ENCODE data around the gene KIAA0825.

The KIAA0825 gene

DNA sequence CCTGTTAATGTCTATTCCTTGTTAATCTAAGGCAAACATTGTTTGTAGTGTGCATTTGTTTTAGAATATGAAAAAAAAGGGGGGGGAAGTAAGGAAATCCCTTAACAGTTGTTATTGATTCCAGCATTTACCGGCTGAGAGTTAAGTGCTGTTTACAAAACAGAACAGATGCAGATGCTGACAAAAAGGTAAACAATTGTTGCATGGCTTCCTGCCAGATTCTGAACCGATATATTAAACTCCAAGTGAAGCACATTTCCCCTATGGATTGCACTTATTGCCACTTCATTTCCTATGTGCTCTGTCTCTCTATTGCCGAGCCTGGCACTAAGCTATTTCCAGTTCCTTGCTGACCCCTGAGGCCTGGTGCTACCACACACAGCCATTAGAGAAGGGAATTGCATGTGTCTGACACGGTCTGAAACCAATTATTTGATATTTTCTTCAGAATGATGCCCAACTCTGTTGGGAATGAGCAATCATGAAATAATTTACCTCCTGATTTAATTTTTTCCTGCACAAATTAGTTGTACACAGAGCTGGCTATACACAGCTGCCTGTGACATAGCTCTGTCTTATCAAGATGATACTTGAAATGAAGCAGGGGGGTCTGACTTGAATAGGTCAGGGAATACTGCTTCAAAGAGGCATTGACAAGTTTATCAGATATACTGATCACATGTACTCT lies 109.8 kb downstream of the KIAA0825 start:
- no peak for DNase-seq (ENCODE audit: low spot score)

DNA sequence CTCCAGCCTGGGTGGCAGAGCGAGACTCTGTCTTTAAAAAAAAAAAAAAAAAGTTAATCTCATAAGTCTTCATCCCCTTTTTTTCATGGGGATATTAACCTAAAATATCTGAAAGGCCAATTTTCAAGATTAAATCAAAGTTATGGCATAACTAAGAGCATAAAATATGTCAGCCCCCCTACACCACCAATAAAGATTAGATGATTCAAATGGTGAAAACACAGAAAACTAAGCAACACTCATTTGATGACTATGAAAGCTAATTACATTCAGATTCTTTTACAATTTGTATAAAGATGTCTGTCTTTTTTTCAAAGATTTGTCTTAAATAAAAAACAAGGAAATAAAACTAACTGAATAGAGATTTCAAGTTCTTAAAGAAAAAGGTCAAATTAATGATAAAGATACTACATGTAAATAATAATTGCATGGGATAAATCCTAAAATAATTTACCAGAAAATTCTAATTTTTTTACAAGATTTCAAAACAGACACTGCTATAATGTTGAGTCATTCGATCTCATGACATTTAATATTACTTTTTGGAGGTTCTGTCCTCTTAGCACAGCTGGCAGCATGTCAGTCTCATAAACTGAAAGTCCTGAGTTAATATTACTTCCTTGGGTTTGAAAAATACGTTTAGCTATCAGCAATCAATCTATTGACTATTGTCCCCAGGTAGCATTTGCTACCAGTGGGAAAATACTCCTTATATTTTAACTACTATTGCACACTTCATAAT lies 112.9 kb downstream of the KIAA0825 start:
- DNase-seq (ENCODE audit: low spot score), result no peak

DNA sequence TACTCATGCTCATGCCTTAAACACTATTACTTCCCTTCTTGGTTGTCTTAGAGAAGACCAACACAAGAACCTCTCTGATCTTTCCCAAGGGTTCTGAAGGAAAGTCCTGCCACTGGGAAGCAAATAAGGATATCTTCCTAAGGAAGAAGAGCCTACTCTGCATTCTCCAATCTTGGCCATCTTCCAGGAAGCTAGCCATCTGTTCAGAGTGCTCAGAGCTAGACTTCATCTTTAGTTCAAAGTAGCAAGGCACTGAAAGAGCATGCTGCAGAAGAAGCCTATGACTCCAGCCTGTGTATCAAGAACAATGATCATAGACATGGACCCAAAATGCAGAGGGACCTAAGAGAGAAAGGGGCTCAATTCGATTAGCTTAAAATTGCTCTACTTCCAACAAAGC lies 114.7 kb downstream of the KIAA0825 start:
- DNase-seq (ENCODE audit: low spot score), result no peak

DNA sequence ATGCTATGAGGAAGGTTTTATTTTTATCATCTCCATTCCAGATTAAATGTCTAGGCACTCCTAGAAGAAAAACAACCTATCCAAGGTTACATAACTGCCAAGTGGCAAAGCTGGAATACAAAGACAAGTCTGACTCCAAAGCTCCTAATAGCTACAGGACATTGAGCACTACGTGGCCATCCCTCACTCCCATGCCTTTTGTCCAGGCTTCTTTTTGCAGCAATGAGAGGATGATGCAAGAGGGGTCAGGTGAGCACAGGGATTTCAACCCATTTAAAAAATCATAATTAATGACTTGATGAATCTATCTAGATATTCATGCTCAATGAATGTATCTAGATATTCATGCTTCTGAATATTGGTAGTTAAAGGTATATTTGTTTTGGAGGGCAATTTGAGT lies 117.0 kb downstream of the KIAA0825 start:
- no peak for DNase-seq (ENCODE audit: low spot score)

DNA sequence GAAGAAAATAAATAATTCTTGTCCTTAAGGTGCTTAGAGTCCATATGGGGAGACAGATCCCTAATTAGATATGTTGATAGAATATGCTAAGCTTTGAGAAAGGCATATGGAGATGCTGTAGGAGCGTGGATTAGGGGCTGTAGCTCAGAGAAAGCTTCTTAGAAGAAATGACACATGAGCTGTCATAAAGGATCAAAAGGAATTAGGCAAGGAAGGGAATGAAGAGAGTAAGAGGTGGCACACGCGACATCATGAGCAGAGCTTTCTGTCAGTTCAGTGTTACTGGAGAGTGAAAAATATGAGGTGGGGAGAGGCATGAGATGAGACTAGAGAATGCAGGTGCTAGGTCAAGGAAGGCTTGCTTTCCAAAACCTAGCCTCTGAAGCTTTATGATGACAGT lies 118.6 kb downstream of the KIAA0825 start:
- no peak for DNase-seq (ENCODE audit: low spot score)

DNA sequence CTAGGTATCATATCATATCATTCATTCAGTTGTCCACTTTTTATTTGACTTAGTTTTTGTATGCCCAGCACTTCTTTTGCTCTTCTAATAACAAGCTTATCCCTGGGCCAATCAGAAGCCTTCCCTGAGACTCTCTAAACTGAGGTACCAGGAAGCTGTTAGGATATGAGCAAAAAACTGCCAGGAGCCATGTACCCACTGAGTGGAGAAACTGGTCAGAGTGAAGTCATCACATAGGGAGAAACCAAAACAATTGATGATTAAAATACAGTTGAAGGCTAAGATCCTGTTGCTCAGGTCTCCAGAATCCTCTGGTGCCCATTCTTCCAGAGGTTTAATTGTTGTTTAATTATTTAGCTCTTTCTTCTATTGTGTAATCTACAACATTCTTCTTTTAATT lies 120.2 kb downstream of the KIAA0825 start:
- DNase-seq (ENCODE audit: low spot score), result no peak

DNA sequence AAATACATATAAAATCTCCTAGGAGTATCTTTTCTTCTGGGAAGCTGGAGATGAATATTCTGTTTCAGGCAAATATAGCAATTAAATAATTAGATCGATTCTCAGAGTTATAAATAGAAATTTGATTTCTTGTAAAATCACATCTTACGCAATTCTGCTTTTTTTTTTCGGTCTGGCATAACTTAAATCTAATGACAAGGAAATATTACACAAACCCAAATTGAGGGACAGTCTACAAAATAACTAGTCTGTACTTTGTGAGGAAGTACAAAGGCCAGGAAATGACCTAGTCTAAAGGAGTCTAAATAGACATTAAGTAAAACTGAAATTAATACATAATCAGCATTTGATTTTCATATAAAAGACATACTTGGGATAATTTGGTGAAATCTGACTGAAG lies 133.3 kb downstream of the KIAA0825 start:
- no peak for DNase-seq (ENCODE audit: low spot score)

DNA sequence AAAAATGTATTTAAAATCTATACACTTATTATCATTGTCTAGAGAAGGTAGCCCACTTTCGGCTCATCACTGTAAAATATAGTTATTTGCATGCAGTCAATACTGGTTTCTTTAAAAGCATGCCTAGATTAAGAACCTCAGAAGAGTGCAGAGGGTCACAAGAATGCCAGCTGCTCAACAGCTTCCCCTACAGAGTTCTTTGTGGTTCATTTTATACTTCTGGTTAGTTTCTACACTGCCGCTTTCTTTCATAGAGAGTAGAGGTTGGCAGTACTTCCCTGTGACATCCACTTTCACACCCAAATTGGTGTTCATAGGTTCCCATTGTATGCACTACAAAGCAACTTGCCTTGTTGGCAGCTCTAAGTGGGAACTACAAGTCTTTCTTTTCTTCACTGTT lies 137.3 kb downstream of the KIAA0825 start:
- no peak for DNase-seq (ENCODE audit: low spot score)

DNA sequence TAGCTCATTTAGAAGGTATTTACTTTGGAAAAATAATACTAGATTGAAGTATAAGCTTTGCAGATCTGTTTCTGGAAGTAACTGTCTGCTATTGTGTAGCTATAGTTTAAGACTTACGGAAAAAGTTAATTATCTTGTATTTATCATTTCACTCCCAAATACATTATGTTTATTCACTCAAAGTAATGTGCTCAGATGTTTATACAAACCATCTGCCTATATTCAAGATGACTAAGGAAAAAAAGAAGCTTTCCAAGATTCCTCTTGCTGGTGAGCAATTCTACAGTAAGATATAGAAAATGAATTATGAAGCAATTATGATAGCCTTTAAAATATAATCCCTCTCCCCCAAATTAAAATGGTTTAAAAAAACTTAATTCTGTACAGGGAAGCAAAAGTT lies 137.9 kb downstream of the KIAA0825 start:
- DNase-seq (ENCODE audit: low spot score), result no peak

DNA sequence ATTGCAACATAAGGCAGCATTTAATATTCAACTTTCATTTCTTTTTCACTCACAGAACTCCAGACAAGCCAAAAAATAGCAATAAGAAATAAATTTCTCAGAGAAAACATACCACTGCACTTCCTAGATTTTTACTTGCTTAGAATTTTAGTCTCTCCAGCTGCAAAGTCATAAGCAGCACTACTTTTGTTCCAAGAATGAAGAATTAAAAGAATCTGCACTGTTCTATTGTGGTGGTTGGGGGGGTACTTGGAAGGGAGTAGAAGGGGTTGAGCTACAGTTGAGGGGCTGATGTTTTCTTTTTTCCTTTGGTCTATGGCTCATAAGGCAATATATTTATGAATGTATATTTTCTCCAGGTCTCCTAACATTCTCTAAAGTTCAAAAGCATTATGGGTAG lies 144.5 kb downstream of the KIAA0825 start:
- DNase-seq (ENCODE audit: low spot score), result no peak

DNA sequence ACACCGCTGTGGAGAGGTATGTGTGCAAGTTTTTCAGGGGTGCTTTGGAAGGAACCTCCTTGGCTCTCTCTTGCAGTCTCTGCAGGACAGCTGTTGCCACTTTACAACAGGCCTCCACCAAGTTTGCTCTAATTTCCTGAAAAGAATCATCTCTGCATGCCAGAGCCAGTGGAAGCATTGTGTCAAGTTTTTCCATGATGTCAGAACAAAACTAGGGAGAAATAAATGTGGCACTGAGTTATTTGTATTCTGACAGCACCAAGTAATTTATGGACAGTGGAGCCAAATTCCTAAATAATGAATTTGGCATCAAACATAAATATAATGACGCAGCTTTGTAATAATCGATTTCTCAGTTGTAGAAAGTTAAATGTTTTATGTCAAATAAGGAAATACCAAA lies 146.9 kb downstream of the KIAA0825 start:
- no peak for DNase-seq (ENCODE audit: low spot score)

DNA sequence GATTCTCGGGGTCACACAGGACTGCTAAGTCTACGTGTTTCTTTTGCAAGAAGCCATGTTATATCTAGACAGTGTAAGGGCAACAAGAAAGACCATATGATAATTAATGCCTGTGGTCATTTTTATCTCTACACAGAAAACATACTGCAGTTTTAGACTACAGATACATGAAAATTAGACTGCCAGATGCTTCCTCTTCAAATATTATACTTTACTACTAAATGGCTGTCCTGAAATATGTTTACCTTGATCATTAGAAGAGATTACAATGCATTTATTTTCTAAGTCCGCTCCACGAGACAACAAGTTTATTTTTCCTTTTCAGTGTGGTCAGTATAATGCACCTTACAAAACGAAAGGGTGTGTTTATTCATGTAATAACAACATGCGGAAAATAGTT lies 147.6 kb downstream of the KIAA0825 start:
- no peak for DNase-seq (ENCODE audit: low spot score)

DNA sequence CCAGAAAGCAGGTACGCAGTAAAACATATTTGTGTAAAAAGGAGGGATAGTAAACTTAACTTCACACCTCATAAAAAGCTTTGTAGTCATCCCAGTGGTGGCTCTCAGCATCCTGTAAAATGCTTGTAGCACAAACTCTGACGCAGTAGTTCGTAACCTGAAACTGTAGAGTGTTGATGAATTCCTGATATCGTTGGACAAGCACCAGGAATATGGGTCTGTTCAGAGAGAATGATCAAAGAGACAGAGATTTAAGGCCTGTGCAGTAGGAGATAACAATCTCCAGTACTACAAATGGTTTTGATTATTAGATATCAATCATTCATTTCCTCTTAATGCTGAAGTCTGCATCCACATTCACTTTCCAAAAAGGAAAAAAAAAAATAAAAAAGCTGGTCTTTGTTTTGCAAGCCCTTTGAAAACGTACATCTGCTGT lies 148.5 kb downstream of the KIAA0825 start:
- no peak for DNase-seq (ENCODE audit: low spot score)

DNA sequence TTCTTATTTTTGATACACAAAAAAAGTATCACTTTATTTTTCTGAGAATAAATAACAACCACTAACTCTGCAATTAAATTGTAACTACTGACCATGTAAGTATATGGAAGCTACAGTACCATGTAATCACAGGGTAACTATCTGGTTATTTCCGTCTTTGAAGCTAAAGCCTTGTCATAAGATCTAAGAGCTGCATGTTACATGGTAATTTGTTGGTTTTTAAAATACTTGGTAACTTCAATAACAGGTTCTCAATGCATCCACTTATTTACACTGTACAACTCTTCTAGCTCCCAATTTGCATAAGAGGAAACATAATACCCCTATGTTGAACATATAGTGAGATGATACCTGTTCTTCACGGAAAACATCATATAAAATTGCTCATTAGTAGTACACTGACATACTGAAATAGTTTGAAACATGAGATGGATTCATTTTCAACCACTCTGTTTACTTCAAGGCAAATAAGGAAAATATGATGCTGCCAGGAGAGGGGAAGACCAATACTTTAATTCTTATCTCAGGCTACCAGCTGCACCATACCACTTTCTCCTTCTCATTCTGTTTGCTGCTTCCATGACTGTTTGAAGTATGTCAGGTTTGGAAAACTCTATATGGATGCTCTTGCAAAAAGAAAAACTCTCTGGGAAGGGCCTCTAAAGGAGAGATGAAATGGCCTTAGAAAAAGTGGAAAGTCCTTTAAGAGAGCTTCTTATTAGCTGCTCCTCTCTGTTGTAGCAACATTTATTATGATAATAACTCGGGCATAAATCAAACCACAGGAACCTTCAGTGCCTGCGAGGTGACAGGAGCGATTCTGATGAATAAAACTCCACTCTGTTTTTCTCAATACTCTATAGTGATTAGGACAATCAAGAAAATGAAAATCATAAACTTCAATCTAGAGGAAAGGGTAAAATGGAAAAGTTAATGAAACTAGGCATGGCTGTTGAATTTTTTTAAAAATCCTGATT lies 150.2 kb downstream of the KIAA0825 start:
- no peak for DNase-seq (ENCODE audit: low spot score)

DNA sequence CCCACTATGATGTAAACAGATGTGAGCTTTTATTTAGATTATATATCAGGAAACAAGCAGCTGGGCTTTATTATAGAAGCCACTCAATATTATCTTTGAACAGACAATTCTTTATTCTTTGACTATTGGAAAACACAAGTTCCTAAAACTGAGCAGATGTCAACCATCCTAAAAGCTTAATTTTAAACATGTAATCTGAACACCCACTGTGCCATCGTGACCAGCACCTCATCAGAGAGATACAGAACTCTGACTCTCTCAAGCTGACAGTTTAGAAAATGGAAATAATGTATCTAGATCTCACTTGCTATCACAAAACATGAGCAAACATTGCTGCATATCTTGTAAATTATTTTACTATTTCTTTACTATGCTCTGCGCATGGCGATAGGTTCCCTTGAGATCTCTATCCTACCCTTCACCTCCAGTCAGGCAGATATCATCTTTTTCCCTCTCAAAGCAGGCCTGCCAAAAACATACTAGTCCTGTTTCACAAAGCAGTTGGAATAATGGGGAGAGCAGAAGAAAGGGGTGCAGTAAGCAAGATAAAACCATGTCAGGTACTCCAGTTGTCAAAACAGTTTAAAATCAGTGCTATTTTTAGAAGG lies 151.0 kb downstream of the KIAA0825 start:
- DNase-seq (ENCODE audit: low spot score), result no peak

DNA sequence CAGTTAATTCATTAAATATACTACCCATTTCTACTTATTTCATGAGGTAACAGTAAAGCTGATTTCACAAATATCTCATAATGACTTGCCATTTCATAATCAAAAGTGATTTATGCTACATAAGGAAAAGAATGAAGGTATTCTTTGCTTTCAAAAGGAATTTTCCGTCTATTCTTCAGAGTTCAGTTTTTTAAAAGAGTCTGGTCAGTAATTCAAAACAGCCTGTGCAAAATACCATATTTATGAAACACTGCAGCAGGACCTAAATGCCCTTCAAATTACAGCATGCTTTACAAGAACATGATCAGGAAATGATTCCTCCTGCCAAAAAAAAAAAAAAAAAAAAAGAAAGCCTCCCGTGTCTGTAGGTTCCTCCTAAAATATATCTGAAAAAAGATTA lies 154.7 kb downstream of the KIAA0825 start:
- DNase-seq (ENCODE audit: low spot score), result no peak

DNA sequence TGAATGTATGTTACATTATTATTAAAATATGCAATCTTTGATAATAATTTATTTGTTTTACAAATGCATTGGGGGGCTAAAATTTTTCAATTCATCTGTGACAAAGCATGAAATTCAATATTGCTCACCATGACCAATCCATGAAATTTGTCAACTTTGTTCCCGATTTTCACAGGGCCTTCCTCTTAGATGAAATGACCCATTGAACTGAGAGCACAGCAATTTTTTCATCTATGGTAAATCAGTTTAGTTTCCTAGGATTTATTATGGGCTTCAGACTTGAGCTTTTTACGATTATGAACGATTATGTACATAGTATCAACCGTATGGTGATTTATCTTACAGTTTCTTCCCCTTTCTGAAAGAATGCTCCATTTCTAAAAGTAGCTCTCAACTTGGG lies 157.3 kb downstream of the KIAA0825 start:
- no peak for DNase-seq (ENCODE audit: low spot score)

DNA sequence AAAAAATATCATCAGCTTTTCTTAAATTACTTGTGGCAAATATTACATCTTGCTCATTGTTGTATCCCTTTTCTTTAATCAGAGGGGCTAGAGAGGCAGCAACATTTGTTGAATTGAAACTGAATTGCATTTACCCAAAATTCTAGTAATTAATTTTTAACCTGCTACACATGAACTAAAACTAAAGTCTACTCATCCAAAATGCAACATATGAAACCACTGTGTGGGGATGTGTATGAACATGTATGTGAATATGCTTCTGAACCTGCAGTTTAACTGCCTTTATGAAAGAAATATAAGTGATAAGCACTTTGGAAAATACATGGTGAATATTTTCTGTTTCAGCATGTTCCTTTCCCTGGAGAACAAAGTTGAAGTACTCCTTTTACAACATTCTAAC lies 158.5 kb downstream of the KIAA0825 start:
- DNase-seq (ENCODE audit: low spot score), result no peak

DNA sequence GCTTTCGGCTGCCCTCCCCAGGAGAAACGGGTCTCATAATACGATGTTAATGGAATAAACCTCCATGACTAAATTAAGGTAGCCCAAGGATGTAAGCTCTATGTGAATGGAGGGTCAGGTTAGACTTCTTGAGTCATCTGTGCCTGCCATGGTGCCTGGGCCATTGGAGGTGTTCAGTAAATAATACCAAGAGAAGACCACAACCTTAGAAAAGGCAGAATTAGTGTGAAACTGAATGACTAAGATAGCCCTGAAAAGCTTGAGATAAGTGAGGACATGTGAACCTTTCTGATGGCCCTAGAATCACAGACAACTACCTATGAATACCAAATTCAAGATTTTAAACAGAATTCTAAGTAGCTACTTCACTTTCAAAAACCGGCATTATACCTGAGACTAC lies 160.6 kb downstream of the KIAA0825 start:
- no peak for DNase-seq (ENCODE audit: low spot score)

DNA sequence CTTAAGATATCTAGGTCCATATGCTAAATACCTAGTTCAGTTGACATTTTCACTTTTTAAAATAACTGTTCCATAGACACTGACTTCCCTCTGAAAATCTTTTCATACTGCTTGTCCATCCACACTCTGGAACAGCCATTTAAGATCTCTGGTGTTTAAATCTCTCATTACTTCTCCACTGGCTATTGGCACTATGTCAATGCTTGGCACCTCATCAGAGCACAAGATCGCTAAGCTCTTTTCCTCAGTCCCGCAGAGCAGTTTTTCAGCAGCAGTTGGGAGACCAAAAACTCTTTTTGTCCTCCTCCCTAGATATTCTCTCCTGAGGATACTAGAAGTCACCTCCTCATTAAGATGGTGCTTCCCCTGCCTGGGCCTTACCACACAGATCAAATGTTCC lies 172.7 kb downstream of the KIAA0825 start:
- DNase-seq (ENCODE audit: low spot score), result no peak

DNA sequence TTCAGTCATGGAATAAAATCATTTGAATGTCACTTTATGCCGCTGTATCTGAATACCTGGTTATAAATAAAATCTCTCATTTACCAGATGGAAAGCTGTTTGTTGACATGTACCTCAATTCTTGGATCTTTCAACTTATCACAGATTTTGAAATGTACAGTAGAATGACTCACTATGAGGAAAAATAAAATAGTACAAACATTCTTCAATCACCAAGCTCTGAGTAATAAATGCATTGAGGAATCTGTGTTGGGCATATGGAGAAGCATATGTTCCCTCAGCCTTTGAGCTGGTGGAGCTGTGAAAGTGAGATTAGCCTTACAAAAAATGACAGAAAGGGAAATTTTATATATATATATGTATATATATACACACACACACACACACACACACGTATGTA lies 175.4 kb downstream of the KIAA0825 start:
- DNase-seq (ENCODE audit: low spot score), result no peak

DNA sequence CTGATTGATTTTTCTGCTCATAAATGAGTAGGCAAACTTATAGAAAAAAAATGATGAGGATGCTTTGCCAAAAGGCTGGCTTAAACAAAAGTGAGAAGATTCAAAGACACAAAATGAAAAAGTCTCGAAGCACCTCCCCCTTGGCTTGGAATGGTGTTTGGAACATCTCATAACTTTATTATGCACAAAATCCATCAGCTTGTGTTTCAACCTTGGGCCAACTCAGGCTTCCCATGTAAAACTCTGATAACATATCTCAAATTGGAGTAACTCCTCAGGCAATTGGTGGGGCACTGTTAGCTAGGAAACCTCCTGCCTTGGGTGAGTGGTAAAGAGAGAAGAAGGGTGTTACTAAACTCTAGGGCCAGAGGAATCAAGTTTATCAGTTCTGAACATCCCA lies 176.3 kb downstream of the KIAA0825 start:
- no peak for DNase-seq (ENCODE audit: low spot score)
